DND-41 (cell line): ENCODE results near the gene PRODH.
"Not testable (repeated sequence)": the region's sequence is repeated elsewhere in the genome, so short reads cannot be mapped to it uniquely, and the experiment has no call there.

ENCODE experiments used
- CTCF ChIP-seq: IDR thresholded peaks from 2 replicates; pipeline ENCODE4 v1.5.1; 2012; ENCODE audit warnings: borderline replicate concordance, low read length, moderate library complexity, mild to moderate bottlenecking; ENCODE audit not compliant: poor library complexity, severe bottlenecking; ENCODE audit errors: extremely low read depth
- EZH2 ChIP-seq: IDR thresholded peaks from 3 replicates; pipeline ENCODE4 v1.6.1; 2012; ENCODE audit warnings: borderline replicate concordance, low read depth, mild to moderate bottlenecking, moderate library complexity, low read length, inconsistent platforms; ENCODE audit not compliant: severe bottlenecking

GRCh38 chr22:18917818-18918217, 18.3 kb downstream of the PRODH start:
- not testable (repeated sequence) for TF ChIP-seq EZH2, CTCF
